Measurements from ENCODE around the gene FBLN1. TPM values are rescaled to one million over a fixed set of nuclear protein-coding genes. Genes with fewer than 3 reads are reported as not detected.
A peak's percentile ranks its signal among the peaks of the same experiment; 100 is the strongest.

The FBLN1 gene
- total RNA-seq, 2 donors from 2014 or later: 226 to 305 TPM

- Mint-ChIP-seq H3K27ac (peak overlapping the region; percentile 30), H3K4me3 (no peak overlapping the region), H3K36me3 (ENCODE audit: low read depth) (peaks cover 12% of the 10 kb centered on the region), H3K27me3 (ENCODE audit: insufficient read depth) (no peaks in the 10 kb centered on the region), H3K9me3 (no peaks in the 10 kb centered on the region), H3K4me1 (peaks cover 37% of the 10 kb centered on the region)
- Histone ChIP-seq H3K36me3 (ENCODE audit: control insufficient read depth, insufficient read depth, low read length) (peaks cover 32% of the 10 kb centered on the region), H3K9me3 (ENCODE audit: control insufficient read depth, low read length) (no peaks in the 10 kb centered on the region), H3K4me1 (ENCODE audit: control insufficient read depth, insufficient read depth, low read length) (peaks cover 3% of the 10 kb centered on the region), H3K27ac (ENCODE audit: low read depth, low read length) (no peak overlapping the region), H3K27me3 (ENCODE audit: control insufficient read depth, insufficient read depth, low read length, poor library complexity, severe bottlenecking) (no peaks in the 10 kb centered on the region), H3K4me3 (ENCODE audit: low read length) (no peak overlapping the region), H3K9ac (ENCODE audit: extremely low read depth, low read length, poor library complexity, severe bottlenecking) (no peak overlapping the region)
- peak; percentile 49 for DNase-seq
- TF ChIP-seq CTCF (conservative IDR thresholded peaks at IDR 0.05): no peak
- 89 to 96% methylated on average over 10 to 13 of the region's 14 CpGs for WGBS, 2 experiments (ENCODE audit: insufficient coverage in 1 of 2, insufficient read length in 1 of 2)
Measured at GRCh38 chr22:45505991-45506747, 3.5 kb downstream of the FBLN1 start.

- H3K4me1 ChIP-seq (ENCODE audit: control insufficient read depth, insufficient read depth, low read length): peaks cover 3% of the 10 kb centered on the region
- Mint-ChIP-seq H3K27me3 (ENCODE audit: insufficient read depth) (no peaks in the 10 kb centered on the region), H3K4me1 (peaks cover 36% of the 10 kb centered on the region), H3K4me3 (no peak overlapping the region), H3K9me3 (no peaks in the 10 kb centered on the region), H3K27ac (no peak overlapping the region), H3K36me3 (ENCODE audit: low read depth) (peaks cover 12% of the 10 kb centered on the region)
- TF ChIP-seq CTCF (conservative IDR thresholded peaks at IDR 0.05): no peak
- WGBS, 2 experiments (ENCODE audit: insufficient coverage in 1 of 2, insufficient read length in 1 of 2): 97 to 100% methylated on average over 4 to 8 of the region's 8 CpGs
- peaks cover 33% of the 10 kb centered on the region for H3K36me3 ChIP-seq (ENCODE audit: control insufficient read depth, insufficient read depth, low read length)
- H3K9me3 ChIP-seq (ENCODE audit: control insufficient read depth, low read length): no peaks in the 10 kb centered on the region
- H3K27ac ChIP-seq (ENCODE audit: low read depth, low read length): no peak overlapping the region
- no peak overlapping the region for H3K4me3 ChIP-seq (ENCODE audit: low read length)
- no peaks in the 10 kb centered on the region for H3K27me3 ChIP-seq (ENCODE audit: control insufficient read depth, insufficient read depth, low read length, poor library complexity, severe bottlenecking)
- no peak overlapping the region for H3K9ac ChIP-seq (ENCODE audit: extremely low read depth, low read length, poor library complexity, severe bottlenecking)
- peak; percentile 32 for DNase-seq
Measured at GRCh38 chr22:45506816-45507360, 4.2 kb downstream of the FBLN1 start.

GRCh38 chr22:45507798-45508197 lies 5.1 kb downstream of the FBLN1 start:
- Histone ChIP-seq H3K4me3 (ENCODE audit: low read length) (no peak overlapping the region), H3K9me3 (ENCODE audit: control insufficient read depth, low read length) (no peaks in the 10 kb centered on the region), H3K4me1 (ENCODE audit: control insufficient read depth, insufficient read depth, low read length) (peaks cover 3% of the 10 kb centered on the region), H3K36me3 (ENCODE audit: control insufficient read depth, insufficient read depth, low read length) (peaks cover 41% of the 10 kb centered on the region), H3K27ac (ENCODE audit: low read depth, low read length) (no peak overlapping the region), H3K27me3 (ENCODE audit: control insufficient read depth, insufficient read depth, low read length, poor library complexity, severe bottlenecking) (no peaks in the 10 kb centered on the region), H3K9ac (ENCODE audit: extremely low read depth, low read length, poor library complexity, severe bottlenecking) (no peak overlapping the region)
- no peak overlapping the region for H3K4me3 Mint-ChIP-seq
- H3K36me3 Mint-ChIP-seq (ENCODE audit: low read depth): peaks cover 12% of the 10 kb centered on the region
- no peak for TF ChIP-seq CTCF (conservative IDR thresholded peaks at IDR 0.05)
- DNase-seq: no peak
- H3K4me1 Mint-ChIP-seq: peaks cover 38% of the 10 kb centered on the region
- H3K27me3 Mint-ChIP-seq (ENCODE audit: insufficient read depth): no peaks in the 10 kb centered on the region
- WGBS, 2 experiments (ENCODE audit: insufficient coverage in 1 of 2, insufficient read length in 1 of 2): 95 to 98% methylated on average over 6 of the region's 6 CpGs
- H3K9me3 Mint-ChIP-seq: no peaks in the 10 kb centered on the region
- H3K27ac Mint-ChIP-seq: no peak overlapping the region

Measured in endodermal cell (in vitro differentiated cells).